HepG2 (cell line): ENCODE results near the gene PPP1R18. TPM values are rescaled to one million over a fixed set of nuclear protein-coding genes. Genes with fewer than 3 reads are reported as not detected.

Experiments
- BORCS8-MEF2B ChIP-seq: sonication (generic); formaldehyde crosslinking; IDR thresholded peaks from 2 replicates; pipeline ENCODE4 v1.8.0; 2022; ENCODE audit warnings: mild to moderate bottlenecking, missing genetic modification reagents
- CC2D1A ChIP-seq: sonication (generic); formaldehyde crosslinking; IDR thresholded peaks from 2 replicates; pipeline ENCODE4 v1.8.1; 2023; ENCODE audit warnings: mild to moderate bottlenecking, missing genetic modification reagents
- CREB1 ChIP-seq, 2 experiments: fragments of 450-650 bp in 1 of 2; IDR thresholded peaks; 2 replicates each; pipeline ENCODE4 v1.6.1; 2016 to 2017; ENCODE audit warnings: control low read depth in 1 of 2, mild to moderate bottlenecking in 1 of 2, missing compliant biosample characterization in 1 of 2, missing genetic modification characterization in 1 of 2
- CTCF ChIP-seq: sonication (generic); formaldehyde crosslinking; IDR thresholded peaks from 2 replicates; pipeline ENCODE4 v1.5.0; 2020; ENCODE audit warnings: mild to moderate bottlenecking, missing genetic modification reagents, moderate library complexity
- GZF1 ChIP-seq: sonication (generic); formaldehyde crosslinking; IDR thresholded peaks from 2 replicates; pipeline ENCODE4 v1.5.1; 2020; ENCODE audit warnings: mild to moderate bottlenecking, missing genetic modification reagents
- HNRNPL ChIP-seq: fragments of 200-400 bp; formaldehyde crosslinking; IDR thresholded peaks from 2 replicates; pipeline ENCODE4 v1.6.1; 2017; ENCODE audit warnings: mild to moderate bottlenecking, low read depth, low read length
- MTF1 ChIP-seq: sonication (generic); formaldehyde crosslinking; IDR thresholded peaks from 2 replicates; pipeline ENCODE4 v1.5.0; 2020; ENCODE audit warnings: missing genetic modification reagents
- MXI1 ChIP-seq: IDR thresholded peaks from 3 replicates; pipeline ENCODE4 v1.6.1; 2012; ENCODE audit warnings: low read depth, low read length, inconsistent platforms, borderline replicate concordance
- PRDM10 ChIP-seq: sonication (generic); formaldehyde crosslinking; IDR thresholded peaks from 2 replicates; pipeline ENCODE4 v1.4.0; 2020; ENCODE audit warnings: low read depth, missing genetic modification reagents
- USF2 ChIP-seq, 2 experiments: sonication (generic) in 1 of 2; formaldehyde crosslinking in 1 of 2; IDR thresholded peaks; 2 replicates each; pipeline versions ENCODE4 v1.5.1 to v1.6.1; 2011 to 2020; ENCODE audit warnings: borderline replicate concordance in 1 of 2, low read depth in 1 of 2, low read length in 1 of 2, mild to moderate bottlenecking in 1 of 2, missing genetic modification reagents in 1 of 2, moderate library complexity in 1 of 2
- YY1 ChIP-seq: IDR thresholded peaks from 2 replicates; pipeline ENCODE4 v1.6.1; 2011; ENCODE audit warnings: low read length, low read depth, moderate library complexity, mild to moderate bottlenecking; ENCODE audit not compliant: insufficient read depth, insufficient replicate concordance
- ZBED4 ChIP-seq: sonication (generic); formaldehyde crosslinking; IDR thresholded peaks from 2 replicates; pipeline ENCODE4 v1.4.0; 2020; ENCODE audit warnings: missing genetic modification reagents, borderline replicate concordance
- ZNF382 ChIP-seq: sonication (generic); formaldehyde crosslinking; IDR thresholded peaks from 2 replicates; pipeline ENCODE4 v1.5.0; 2020; ENCODE audit warnings: missing genetic modification reagents, mild to moderate bottlenecking, borderline replicate concordance
- ZNF615 ChIP-seq: sonication (generic); formaldehyde crosslinking; IDR thresholded peaks from 2 replicates; pipeline ENCODE4 v1.5.0; 2020; ENCODE audit warnings: mild to moderate bottlenecking, missing genetic modification reagents, borderline replicate concordance
- ZNF879 ChIP-seq: sonication (generic); formaldehyde crosslinking; IDR thresholded peaks from 2 replicates; pipeline ENCODE4 v1.8.1; 2023; ENCODE audit warnings: missing genetic modification reagents
- polyA plus RNA-seq, 8 experiments: library from polyadenylated mRNA; depleted of rRNA in 3 of 8; stranded (reverse) in 7 of 8; unstranded in 1 of 8; fragments of >200 nt; fragmentation: Illumina TruSeq in 4 of 8; extraction: Trizol in 4 of 8; gene quantifications; 2 replicates each; pipeline versions ENCODE4 v1.2.1 to v1.2.3, GENCODE V29; 2011 to 2016; ENCODE audit warnings: low read depth in 4 of 8, missing spikeins in 1 of 8, mixed read lengths in 1 of 8; ENCODE audit not compliant: insufficient read depth in 1 of 8
- total RNA-seq, 5 experiments: library from RNA; depleted of rRNA; stranded (reverse); fragments of >200 nt; fragmentation: Illumina TruSeq; extraction: Trizol; gene quantifications; 2 replicates each; pipeline ENCODE4 v1.2.3, GENCODE V29; 2016; ENCODE audit warnings: low read depth in 1 of 5

PPP1R18 gene
- total and polyA plus RNA-seq, 2 of the 13 experiments (the other 11 are each of a cell fraction or from before 2014, with no cell fraction given), result 4.9 to 9.2 TPM

- TF ChIP-seq USF2 (IDR thresholded peaks at IDR 0.05; ENCODE audit: low read depth, low read length), result peak; percentile 92
- peak; percentile 96 for TF ChIP-seq USF2 (CRISPR knock-in tag; IDR thresholded peaks at IDR 0.05; ENCODE audit: borderline replicate concordance)
- TF ChIP-seq BORCS8-MEF2B (CRISPR knock-in tag), result peak; percentile 62; the same call in 1 of the 2 replicates
- no peak for TF ChIP-seq ZNF615
- peak; percentile 96 for TF ChIP-seq MXI1
- TF ChIP-seq CC2D1A (CRISPR knock-in tag), result no peak
- TF ChIP-seq ZNF879 (CRISPR knock-in tag), result no peak
- peak; percentile 75 for TF ChIP-seq YY1
- no peak for TF ChIP-seq GZF1 (CRISPR knock-in tag)
- peak; percentile 61 for TF ChIP-seq CTCF (CRISPR knock-in tag)
- TF ChIP-seq PRDM10, result 0 out of 2 replicates have a peak, but pooled peaks have one; percentile 60
- no peak for TF ChIP-seq ZNF382 (CRISPR knock-in tag)
- peak; percentile 67; the same call in 1 of the 2 replicates for TF ChIP-seq HNRNPL
- TF ChIP-seq ZBED4 (CRISPR knock-in tag), result no peak
- peak; percentile 55; the same call in 1 of the 2 replicates for TF ChIP-seq MTF1
- peak; percentile 42; the same call in 1 of the 2 replicates for TF ChIP-seq CREB1 (IDR thresholded peaks at IDR 0.05)
- TF ChIP-seq CREB1 (CRISPR knock-in tag; IDR thresholded peaks at IDR 0.05), result 0 out of 2 replicates have a peak, but pooled peaks have one; percentile 31
Observed at GRCh38 chr6:30721198-30722024, 35.0 kb upstream of the PPP1R18 start (continued).
